ENCODE measurements around the gene DHTKD1. TPM values are rescaled to one million over a fixed set of nuclear protein-coding genes. Genes with fewer than 3 reads are reported as not detected.
A peak's percentile ranks its signal among the peaks of the same experiment; 100 is the strongest.

Gene DHTKD1
- total RNA-seq, 1 experiment from 2014 or later: 61.4 TPM

DNA sequence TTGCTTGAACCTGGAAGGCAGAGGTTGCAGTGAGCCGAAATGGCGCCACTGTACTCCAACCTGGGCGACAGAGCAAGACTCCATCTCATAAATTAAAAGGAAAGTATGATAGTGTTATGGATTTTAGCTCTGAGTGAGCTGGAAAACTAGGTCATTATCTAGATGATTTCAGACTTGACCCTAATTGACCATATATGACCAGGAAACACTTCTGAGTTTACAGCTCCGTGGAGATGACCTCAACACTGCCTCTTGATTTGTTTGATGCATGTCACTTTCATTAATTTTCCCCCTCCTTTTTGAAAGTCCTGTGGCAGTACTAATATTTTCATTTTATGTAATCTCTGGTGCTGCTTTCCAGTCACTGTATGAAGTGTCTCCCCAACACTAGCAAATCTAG, 52.9 kb downstream of the DHTKD1 start:
- Histone ChIP-seq H3K27me3 (replicated peaks; ENCODE audit: control insufficient read depth, insufficient read depth, low read length) (no peaks in the 10 kb centered on the region), H3K4me1 (peaks cover 8% of the 10 kb centered on the region), H3K4me3 (ENCODE audit: low read depth, low read length) (no peak overlapping the region), H3K9me3 (no peaks in the 10 kb centered on the region), H3K36me3 (ENCODE audit: control insufficient read depth, insufficient read depth, low read length) (peaks cover 2% of the 10 kb centered on the region)
- ChIA-PET CTCF (no interaction called here), POLR2A (no interaction called here)
- no peak for TF ChIP-seq CTCF (IDR thresholded peaks at IDR 0.05; ENCODE audit: insufficient read depth in 1 of 2, low read depth in 1 of 2, low read length in 1 of 2, severe bottlenecking in 1 of 2, unreplicated experiment in 1 of 2)
- H3K4me1 Mint-ChIP-seq (ENCODE audit: low read depth, unreplicated experiment): peaks cover 7% of the 10 kb centered on the region
- H3K36me3 Mint-ChIP-seq (ENCODE audit: insufficient read depth, unreplicated experiment): peaks cover 70% of the 10 kb centered on the region
- H3K4me3 Mint-ChIP-seq (ENCODE audit: unreplicated experiment): no peak overlapping the region
- DNase-seq: no peak
- H3K27me3 Mint-ChIP-seq (ENCODE audit: insufficient read depth, unreplicated experiment): no peaks in the 10 kb centered on the region
- no TSS peak for BruUV-seq (replicated peaks)
- H3K27ac Mint-ChIP-seq (ENCODE audit: unreplicated experiment): no peak overlapping the region
- intact Hi-C loops (cut with micrococcal nuclease; ENCODE audit: unreplicated experiment): no loop called here
- H3K9me3 Mint-ChIP-seq (ENCODE audit: unreplicated experiment): no peaks in the 10 kb centered on the region

- Histone ChIP-seq H3K36me3 (ENCODE audit: control insufficient read depth, insufficient read depth, low read length) (no peaks in the 10 kb centered on the region), H3K27me3 (replicated peaks; ENCODE audit: control insufficient read depth, insufficient read depth, low read length) (no peaks in the 10 kb centered on the region), H3K9me3 (no peaks in the 10 kb centered on the region), H3K4me3 (ENCODE audit: low read depth, low read length) (peak within 1 kb of the TSS; percentile 98), H3K4me1 (0 out of 2 replicates have a peak, but pooled peaks cover 5% of the 10 kb centered on the region)
- POLR2A ChIA-PET: interaction anchor here (0.6 to 1.0 kb wide), 4 partner anchors 53 to 137 kb away, joined by 3 to 9 read pairs (median 4); partner anchors contain the start of genes CDC123 and NUDT5
- CTCF ChIA-PET: interaction anchor here (0.6 to 1.2 kb wide), 8 partner anchors 9 to 314 kb away, joined by 3 to 8 read pairs (median 4); partner anchors contain the start of genes CDC123, NUDT5 and UPF2
- Mint-ChIP-seq H3K36me3 (ENCODE audit: insufficient read depth, unreplicated experiment) (peaks cover 22% of the 10 kb centered on the region), H3K4me1 (ENCODE audit: low read depth, unreplicated experiment) (peaks cover 6% of the 10 kb centered on the region), H3K9me3 (ENCODE audit: unreplicated experiment) (no peaks in the 10 kb centered on the region), H3K4me3 (ENCODE audit: unreplicated experiment) (peak within 1 kb of the TSS; percentile 79), H3K27ac (ENCODE audit: unreplicated experiment) (peak within 1 kb of the TSS; percentile 87), H3K27me3 (ENCODE audit: insufficient read depth, unreplicated experiment) (no peaks in the 10 kb centered on the region)
- DNase-seq: peak; percentile 97 to 100
- no TSS peak for BruUV-seq (replicated peaks)
- no peak for TF ChIP-seq CTCF (IDR thresholded peaks at IDR 0.05; ENCODE audit: insufficient read depth in 1 of 2, low read depth in 1 of 2, low read length in 1 of 2, severe bottlenecking in 1 of 2, unreplicated experiment in 1 of 2)
- intact Hi-C loops (cut with micrococcal nuclease; ENCODE audit: unreplicated experiment): loop anchor here (1.0 to 2.0 kb wide), 4 partner anchors 27 to 87 kb away; partner anchors contain the start of genes DHTKD1, NUDT5 and UPF2
Measured at GRCh38 chr10:12129222-12130111, 60.7 kb downstream of the DHTKD1 start, which contains the start of gene SEC61A2. Gene SEC61A2, plus strand, starts transcription at chr10:12129677. Its CDS starts 111 bp downstream, at chr10:12129788.

DNA sequence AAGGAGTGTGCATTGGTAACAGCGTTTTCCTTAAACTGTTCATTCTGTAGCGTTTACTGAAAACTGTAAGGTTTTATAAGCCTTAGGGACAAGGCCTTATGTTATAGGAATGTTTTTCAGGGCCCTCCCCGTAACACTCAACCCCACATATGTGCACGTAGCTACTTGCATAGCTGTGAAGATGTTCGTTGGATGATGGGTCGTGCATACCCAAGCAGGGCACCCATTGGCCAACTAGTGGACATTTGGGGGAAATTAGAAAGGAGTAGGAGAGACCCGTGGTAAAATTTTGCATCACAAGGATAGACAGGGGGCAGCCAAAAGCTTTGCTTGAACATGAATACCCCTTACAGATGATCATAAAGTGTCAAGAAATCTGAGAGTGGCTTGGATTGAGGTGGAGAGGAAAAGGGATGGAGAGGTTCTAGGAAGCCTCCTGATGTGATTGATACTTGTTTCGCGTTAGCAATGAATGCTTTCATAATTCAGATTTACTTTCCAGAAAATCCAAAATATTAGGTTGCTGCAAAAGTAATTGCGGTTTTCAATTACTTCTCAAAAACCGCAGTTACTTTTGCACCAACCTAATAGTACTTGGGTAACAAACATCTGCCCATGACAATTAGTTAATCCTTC, 61.6 kb downstream of the DHTKD1 start:
- Mint-ChIP-seq H3K9me3 (ENCODE audit: unreplicated experiment) (no peaks in the 10 kb centered on the region), H3K4me3 (ENCODE audit: unreplicated experiment) (peak overlapping the region; percentile 79), H3K27me3 (ENCODE audit: insufficient read depth, unreplicated experiment) (no peaks in the 10 kb centered on the region), H3K27ac (ENCODE audit: unreplicated experiment) (no peak overlapping the region), H3K4me1 (ENCODE audit: low read depth, unreplicated experiment) (peaks cover 6% of the 10 kb centered on the region), H3K36me3 (ENCODE audit: insufficient read depth, unreplicated experiment) (peaks cover 27% of the 10 kb centered on the region)
- peak; percentile 65 to 87 for TF ChIP-seq CTCF (IDR thresholded peaks at IDR 0.05; ENCODE audit: insufficient read depth in 1 of 2, low read depth in 1 of 2, low read length in 1 of 2, severe bottlenecking in 1 of 2, unreplicated experiment in 1 of 2)
- H3K9me3 ChIP-seq: no peaks in the 10 kb centered on the region
- BruUV-seq (replicated peaks): TSS peak; percentile 60
- H3K4me1 ChIP-seq: 0 out of 2 replicates have a peak, but pooled peaks cover 5% of the 10 kb centered on the region
- peak overlapping the region; percentile 98 for H3K4me3 ChIP-seq (ENCODE audit: low read depth, low read length)
- H3K27me3 ChIP-seq (replicated peaks; ENCODE audit: control insufficient read depth, insufficient read depth, low read length): no peaks in the 10 kb centered on the region
- intact Hi-C loops (cut with micrococcal nuclease; ENCODE audit: unreplicated experiment): loop anchor here (1.0 to 2.0 kb wide), 4 partner anchors 26 to 88 kb away; partner anchors contain the start of genes DHTKD1, NUDT5 and UPF2
- ChIA-PET CTCF (interaction anchor here (0.6 to 1.2 kb wide), 8 partner anchors 10 to 313 kb away, joined by 3 to 8 read pairs (median 4); partner anchors contain the start of genes CDC123, NUDT5 and UPF2), POLR2A (interaction anchor here (0.6 to 1.0 kb wide), 2 partner anchors 52 to 65 kb away, joined by 3 to 4 read pairs; partner anchors contain the start of genes CDC123 and NUDT5)
- peak; percentile 72 to 76 for DNase-seq
- H3K36me3 ChIP-seq (ENCODE audit: control insufficient read depth, insufficient read depth, low read length): no peaks in the 10 kb centered on the region

Measured in Caco-2 (cell line).